Measurements from ENCODE around the gene MAK.

GRCh38 chr6:10882657-10883171 is 44.4 kb upstream of the MAK start:
- no peak for TF ChIP-seq GATA3 (IDR thresholded peaks at IDR 0.05; ENCODE audit: low read depth, low read length)
- TF ChIP-seq GATA2 (IDR thresholded peaks at IDR 0.05; ENCODE audit: low read depth, low read length), result no peak

Data from SH-SY5Y (cell line).